ENCODE data around the gene ULK4. TPM values are rescaled to one million over a fixed set of nuclear protein-coding genes. Genes with fewer than 3 reads are reported as not detected.
"Not testable (repeated sequence)": the region's sequence is repeated elsewhere in the genome, so short reads cannot be mapped to it uniquely, and the experiment has no call there.

The ULK4 gene
- total RNA-seq, 1 experiment from 2014 or later = 8.7 TPM

DNA sequence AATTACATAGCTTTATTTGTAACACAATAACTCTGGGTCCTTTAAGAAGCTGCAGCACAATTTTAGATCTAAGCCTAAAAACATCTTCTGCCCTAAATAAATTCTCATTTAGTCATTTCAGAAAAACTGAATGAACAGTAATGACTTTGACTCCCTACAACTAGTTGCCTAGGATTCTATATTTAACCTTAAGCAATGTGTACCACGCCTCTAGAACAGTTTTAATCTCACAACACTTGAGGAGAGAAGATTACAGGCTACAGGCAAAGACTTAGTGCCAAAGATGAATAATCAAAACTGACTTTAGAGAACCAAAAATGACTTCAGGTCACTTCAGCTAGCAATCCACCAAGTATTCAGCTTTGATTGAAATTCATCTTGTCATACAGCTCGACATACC lies 192.8 kb downstream of the ULK4 start:
- BruUV-seq (replicated peaks) = no TSS peak
- no peaks in the 10 kb centered on the region for H3K27me3 ChIP-seq (ENCODE audit: insufficient read depth, low read depth)

DNA sequence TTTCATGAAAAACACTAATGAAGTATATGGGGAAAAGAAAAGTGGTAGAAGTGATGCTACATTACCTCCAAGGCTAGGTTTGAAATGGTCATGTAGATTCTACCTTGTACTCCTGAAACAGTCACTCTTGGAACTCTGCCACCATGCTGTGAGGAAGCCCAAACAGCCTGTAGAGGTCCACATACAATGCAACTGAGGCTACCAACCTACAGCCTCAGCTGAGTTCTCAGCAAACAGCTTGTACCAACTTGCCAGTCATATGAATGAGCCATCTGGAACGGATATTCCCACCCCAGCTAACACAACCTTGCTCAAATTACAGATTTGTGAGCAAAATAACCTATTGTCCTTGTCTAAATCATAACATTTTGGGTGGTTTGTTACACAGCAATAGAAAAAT lies 193.5 kb downstream of the ULK4 start:
- Histone ChIP-seq H3K36me3 (ENCODE audit: low read depth) (no peaks in the 10 kb centered on the region), H3K9me2 (ENCODE audit: insufficient read depth) (no peaks in the 10 kb centered on the region), H3K79me2 (ENCODE audit: low read depth) (no peaks in the 10 kb centered on the region), H3K4me3 (no peak overlapping the region), H3K9me3 (ENCODE audit: insufficient read depth, low read depth) (no peaks in the 10 kb centered on the region), H3K27me3 (ENCODE audit: insufficient read depth, low read depth) (no peaks in the 10 kb centered on the region), H4K20me1 (ENCODE audit: insufficient read depth) (no peaks in the 10 kb centered on the region), H3F3A (ENCODE audit: insufficient read depth, low read depth) (no peaks in the 10 kb centered on the region), H3K4me2 (no peak overlapping the region), H3K27ac (no peak overlapping the region), H2AFZ (no peak overlapping the region), H3K4me1 (replicated peaks; ENCODE audit: insufficient read depth) (no peaks in the 10 kb centered on the region)
- intact Hi-C loops (cut with micrococcal nuclease; ENCODE audit: unreplicated experiment) = no loop called here
- no TSS peak for BruUV-seq (replicated peaks)
- ChIA-PET CTCF (no interaction called here), POLR2A (ENCODE audit: unreplicated experiment) (no interaction called here)
- TF ChIP-seq EZH2 (IDR thresholded peaks at IDR 0.05; ENCODE audit: low read depth) = no peak
- TF ChIP-seq, protein P1, sequence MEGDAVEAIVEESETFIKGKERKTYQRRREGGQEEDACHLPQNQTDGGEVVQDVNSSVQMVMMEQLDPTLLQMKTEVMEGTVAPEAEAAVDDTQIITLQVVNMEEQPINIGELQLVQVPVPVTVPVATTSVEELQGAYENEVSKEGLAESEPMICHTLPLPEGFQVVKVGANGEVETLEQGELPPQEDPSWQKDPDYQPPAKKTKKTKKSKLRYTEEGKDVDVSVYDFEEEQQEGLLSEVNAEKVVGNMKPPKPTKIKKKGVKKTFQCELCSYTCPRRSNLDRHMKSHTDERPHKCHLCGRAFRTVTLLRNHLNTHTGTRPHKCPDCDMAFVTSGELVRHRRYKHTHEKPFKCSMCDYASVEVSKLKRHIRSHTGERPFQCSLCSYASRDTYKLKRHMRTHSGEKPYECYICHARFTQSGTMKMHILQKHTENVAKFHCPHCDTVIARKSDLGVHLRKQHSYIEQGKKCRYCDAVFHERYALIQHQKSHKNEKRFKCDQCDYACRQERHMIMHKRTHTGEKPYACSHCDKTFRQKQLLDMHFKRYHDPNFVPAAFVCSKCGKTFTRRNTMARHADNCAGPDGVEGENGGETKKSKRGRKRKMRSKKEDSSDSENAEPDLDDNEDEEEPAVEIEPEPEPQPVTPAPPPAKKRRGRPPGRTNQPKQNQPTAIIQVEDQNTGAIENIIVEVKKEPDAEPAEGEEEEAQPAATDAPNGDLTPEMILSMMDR (conservative IDR thresholded peaks at IDR 0.05) = no peak
- no peak for DNase-seq

More for the DNA sequence above, 192.8 kb downstream of the ULK4 start:
- Histone ChIP-seq H3K36me3 (ENCODE audit: low read depth) (no peaks in the 10 kb centered on the region), H3K9me3 (ENCODE audit: insufficient read depth, low read depth) (no peaks in the 10 kb centered on the region), H3K79me2 (ENCODE audit: low read depth) (no peaks in the 10 kb centered on the region), H3K4me2 (no peak overlapping the region), H3F3A (ENCODE audit: insufficient read depth, low read depth) (no peaks in the 10 kb centered on the region), H4K20me1 (ENCODE audit: insufficient read depth) (no peaks in the 10 kb centered on the region), H3K27ac (no peak overlapping the region), H3K9me2 (ENCODE audit: insufficient read depth) (no peaks in the 10 kb centered on the region), H3K4me3 (no peak overlapping the region), H2AFZ (no peak overlapping the region), H3K4me1 (replicated peaks; ENCODE audit: insufficient read depth) (no peaks in the 10 kb centered on the region)
- TF ChIP-seq, protein P1 (conservative IDR thresholded peaks at IDR 0.05) = no peak
- TF ChIP-seq EZH2 (IDR thresholded peaks at IDR 0.05; ENCODE audit: low read depth) = no peak
- intact Hi-C loops (cut with micrococcal nuclease; ENCODE audit: unreplicated experiment) = no loop called here
- ChIA-PET CTCF (no interaction called here), POLR2A (ENCODE audit: unreplicated experiment) (no interaction called here)
- no peak for DNase-seq

DNA sequence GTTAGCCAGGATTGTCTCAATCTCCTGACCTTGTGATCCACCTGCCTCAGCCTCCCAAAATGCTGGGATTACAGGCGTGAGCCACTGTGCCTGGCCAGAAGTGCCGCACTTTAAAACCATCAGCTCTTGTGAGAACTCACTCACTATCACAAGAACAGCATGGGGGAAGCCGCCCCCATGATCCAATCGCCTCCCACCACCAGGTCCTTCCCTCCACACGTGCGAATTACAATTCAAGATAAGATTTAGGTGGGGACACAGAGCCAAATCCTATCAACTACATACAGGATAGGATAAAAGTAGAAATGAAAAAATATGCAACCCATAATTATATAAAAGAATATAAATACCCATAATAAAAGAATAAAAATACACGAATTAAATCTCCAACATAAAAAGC lies 199.0 kb downstream of the ULK4 start:
- BruUV-seq (replicated peaks); CTCF ChIA-PET; H3K4me2 ChIP-seq; DNase-seq; intact Hi-C loops (cut with micrococcal nuclease; ENCODE audit: unreplicated experiment); H3K9me3 ChIP-seq (ENCODE audit: insufficient read depth, low read depth); H3K36me3 ChIP-seq (ENCODE audit: low read depth); H3K4me3 ChIP-seq; H3K79me2 ChIP-seq (ENCODE audit: low read depth); H3K9me2 ChIP-seq (ENCODE audit: insufficient read depth); H4K20me1 ChIP-seq (ENCODE audit: insufficient read depth); H2AFZ ChIP-seq; POLR2A ChIA-PET (ENCODE audit: unreplicated experiment); H3K27me3 ChIP-seq (ENCODE audit: insufficient read depth, low read depth); H3K27ac ChIP-seq; H3F3A ChIP-seq (ENCODE audit: insufficient read depth, low read depth); H3K4me1 ChIP-seq (replicated peaks; ENCODE audit: insufficient read depth): not testable (repeated sequence)

DNA sequence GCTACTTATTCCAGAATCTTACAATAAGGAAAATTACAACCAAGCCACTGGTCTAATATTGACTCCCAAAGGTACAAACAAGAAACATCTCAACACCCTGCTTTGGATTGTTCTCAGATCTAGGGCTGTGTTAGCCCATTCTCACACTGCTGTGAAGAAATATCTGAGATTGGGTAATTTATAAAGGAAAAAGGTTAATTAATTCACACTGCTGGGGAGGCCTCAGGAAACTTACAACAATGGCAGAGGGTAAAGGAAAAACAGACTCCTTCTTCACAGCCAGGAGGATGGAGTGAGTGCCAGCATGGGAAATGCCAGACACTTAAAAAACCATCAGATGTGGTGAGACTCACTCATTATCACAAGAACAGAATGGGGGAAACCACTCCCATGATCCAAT lies 208.3 kb downstream of the ULK4 start:
- BruUV-seq (replicated peaks) = no TSS peak
- Histone ChIP-seq H3K9me3 (ENCODE audit: insufficient read depth, low read depth) (no peaks in the 10 kb centered on the region), H3K79me2 (ENCODE audit: low read depth) (no peaks in the 10 kb centered on the region), H3K9me2 (ENCODE audit: insufficient read depth) (no peaks in the 10 kb centered on the region), H3K4me2 (no peak overlapping the region), H3K27ac (no peak overlapping the region), H3K4me3 (no peak overlapping the region), H3F3A (ENCODE audit: insufficient read depth, low read depth) (no peaks in the 10 kb centered on the region), H3K27me3 (ENCODE audit: insufficient read depth, low read depth) (no peaks in the 10 kb centered on the region), H3K4me1 (replicated peaks; ENCODE audit: insufficient read depth) (no peaks in the 10 kb centered on the region), H4K20me1 (ENCODE audit: insufficient read depth) (no peaks in the 10 kb centered on the region), H3K36me3 (ENCODE audit: low read depth) (no peaks in the 10 kb centered on the region), H2AFZ (no peak overlapping the region)
- CTCF ChIA-PET = no interaction called here
- TF ChIP-seq, protein P1 (conservative IDR thresholded peaks at IDR 0.05) = no peak
- TF ChIP-seq EZH2 (IDR thresholded peaks at IDR 0.05; ENCODE audit: low read depth) = no peak
- POLR2A ChIA-PET (ENCODE audit: unreplicated experiment) = no interaction called here
- DNase-seq = no peak
- intact Hi-C loops (cut with micrococcal nuclease; ENCODE audit: unreplicated experiment) = no loop called here
